ENCODE data around the gene CEP97.

Gene CEP97

GRCh38 chr3:101816215-101817149 is 92.1 kb downstream of the CEP97 start:
- no peak for DNase-seq

GRCh38 chr3:101817992-101818391 is 93.6 kb downstream of the CEP97 start:
- DNase-seq = no peak

GRCh38 chr3:101819649-101820206 is 95.3 kb downstream of the CEP97 start:
- DNase-seq = no peak
